Activated CD8-positive, alpha-beta T cell treated with anti-CD3 and anti-CD28 coated beads for 36 hours (primary cell): ENCODE data around the gene MBNL3. TPM values are rescaled to one million over a fixed set of nuclear protein-coding genes. Genes with fewer than 3 reads are reported as not detected.
"Not testable (repeated sequence)": the region's sequence is repeated elsewhere in the genome, so short reads cannot be mapped to it uniquely, and the experiment has no call there.

Experiments
- ATAC-seq: fragments of 200-7000 bp; cut with Tn5 transposase; one replicate; pipeline ENCODE4 v1.10.0; 2021; ENCODE audit warnings: mild to moderate bottlenecking, moderate library complexity
- CTCF ChIA-PET: fragments of 350-600 bp; sonication (Branson Sonifier 250); formaldehyde crosslinking; loops from one replicate; lab custom pipeline; 2021; ENCODE audit warnings: antibody characterized with exemption; lab: Charles Lee
- POLR2A ChIA-PET: fragments of 350-600 bp; sonication (Branson Sonifier 250); formaldehyde crosslinking; loops from one replicate; lab custom pipeline; 2021; ENCODE audit warnings: antibody characterized with exemption; lab: Charles Lee
- DNase-seq: peaks from one replicate; pipeline ENCODE4 v3.0.0-alpha.2; 2020
- H3K27ac Mint-ChIP-seq: one replicate; pipeline ENCODE4 v1.8.0; 2021; ENCODE audit warnings: mild to moderate bottlenecking, mixed read lengths
- H3K27me3 Mint-ChIP-seq: one replicate; pipeline ENCODE4 v1.8.0; 2021; ENCODE audit warnings: mixed read lengths
- H3K36me3 Mint-ChIP-seq: one replicate; pipeline ENCODE4 v1.8.0; 2021; ENCODE audit warnings: low read depth, mixed read lengths
- H3K4me1 Mint-ChIP-seq: one replicate; pipeline ENCODE4 v1.8.0; 2021; ENCODE audit warnings: low read depth, mixed read lengths
- H3K4me3 Mint-ChIP-seq: one replicate; pipeline ENCODE4 v1.8.0; 2021; ENCODE audit warnings: mild to moderate bottlenecking, moderate library complexity, mixed read lengths
- H3K9me3 Mint-ChIP-seq: one replicate; pipeline ENCODE4 v1.8.0; 2021; ENCODE audit warnings: mixed read lengths
- CTCF ChIP-seq: fragments of 200-600 bp; IDR thresholded peaks from one replicate; pipeline ENCODE4 v1.8.0; 2022; ENCODE audit warnings: antibody characterized with exemption, mild to moderate bottlenecking
- intact Hi-C: fragments of 100-400 bp; cut with micrococcal nuclease; formaldehyde crosslinking; loops from one replicate; pipeline ENCODE4 v1.10.0; 2022
- total RNA-seq, 2 experiments: library from RNA; stranded (reverse); gene quantifications; one replicate each; pipeline ENCODE4 v1.2.3, GENCODE V29; 2021

Gene MBNL3
- total RNA-seq, 2 experiments from 2014 or later: 19.8 to 23.3 TPM

GRCh38 chrX:132463411-132463810, 25.4 kb downstream of the MBNL3 start:
- Mint-ChIP-seq H3K36me3 (peaks cover 2% of the 10 kb centered on the region), H3K9me3 (no peaks in the 10 kb centered on the region), H3K27ac (no peak overlapping the region), H3K4me3 (no peak overlapping the region), H3K27me3 (no peaks in the 10 kb centered on the region), H3K4me1 (no peaks in the 10 kb centered on the region)
- ChIA-PET POLR2A (no interaction called here), CTCF (interaction anchor here (1.0 to 1.9 kb wide), 7 partner anchors 9 to 171 kb away, joined by 3 to 8 read pairs (median 3); no protein-coding TSS in a partner anchor)
- intact Hi-C loops: no loop called here
- no peak for ATAC-seq
- peak; percentile 48 for DNase-seq
- TF ChIP-seq CTCF: peak; percentile 74

GRCh38 chrX:132461886-132462285, 27.0 kb downstream of the MBNL3 start:
- no peak for TF ChIP-seq CTCF
- no peak for ATAC-seq
- ChIA-PET CTCF (interaction anchor here (1.3 to 1.9 kb wide), 3 partner anchors 19 to 169 kb away, joined by 3 to 8 read pairs (median 6); no protein-coding TSS in a partner anchor), POLR2A (no interaction called here)
- H3K27me3 Mint-ChIP-seq: no peaks in the 10 kb centered on the region
- no peak for DNase-seq
- no peaks in the 10 kb centered on the region for H3K9me3 Mint-ChIP-seq
- H3K27ac Mint-ChIP-seq: no peak overlapping the region
- H3K4me1 Mint-ChIP-seq: no peaks in the 10 kb centered on the region
- intact Hi-C loops: no loop called here
- no peak overlapping the region for H3K4me3 Mint-ChIP-seq
- peaks cover 2% of the 10 kb centered on the region for H3K36me3 Mint-ChIP-seq

- POLR2A ChIA-PET: no interaction called here
- CTCF ChIA-PET: interaction anchor here (1.3 kb wide), 1 partner anchor 10 kb away, joined by 3 read pairs; no protein-coding TSS in a partner anchor
- Mint-ChIP-seq H3K27ac (no peak overlapping the region), H3K9me3 (peaks cover 7% of the 10 kb centered on the region), H3K36me3 (peaks cover 7% of the 10 kb centered on the region), H3K4me3 (no peak overlapping the region), H3K27me3 (no peaks in the 10 kb centered on the region), H3K4me1 (peaks cover 7% of the 10 kb centered on the region)
- intact Hi-C loops: no loop called here
- no peak for ATAC-seq
- no peak for TF ChIP-seq CTCF
- no peak for DNase-seq
Observed at GRCh38 chrX:132452911-132453550, 35.8 kb downstream of the MBNL3 start.

GRCh38 chrX:132445909-132446308, 42.9 kb downstream of the MBNL3 start:
- peaks cover 14% of the 10 kb centered on the region for H3K9me3 Mint-ChIP-seq
- ATAC-seq, H3K27ac Mint-ChIP-seq, H3K27me3 Mint-ChIP-seq, intact Hi-C loops, H3K4me1 Mint-ChIP-seq, H3K4me3 Mint-ChIP-seq, H3K36me3 Mint-ChIP-seq, DNase-seq, POLR2A ChIA-PET: not testable (repeated sequence)
- CTCF ChIA-PET: interaction anchor here (0.6 kb wide), 1 partner anchor 169 kb away, joined by 3 read pairs; no protein-coding TSS in a partner anchor

GRCh38 chrX:132444936-132445335, 43.9 kb downstream of the MBNL3 start:
- Mint-ChIP-seq H3K4me1 (peaks cover 10% of the 10 kb centered on the region), H3K36me3 (peaks cover 2% of the 10 kb centered on the region)

More at GRCh38 chrX:132444936-132445335, 43.9 kb downstream of the MBNL3 start:
- no peak for DNase-seq
- H3K27me3 Mint-ChIP-seq: no peaks in the 10 kb centered on the region
- no peak for ATAC-seq
- no peak overlapping the region for H3K27ac Mint-ChIP-seq
- no peak for TF ChIP-seq CTCF
- POLR2A ChIA-PET: no interaction called here
- peaks cover 12% of the 10 kb centered on the region for H3K9me3 Mint-ChIP-seq
- CTCF ChIA-PET: no interaction called here
- no peak overlapping the region for H3K4me3 Mint-ChIP-seq
- intact Hi-C loops: no loop called here
